WERI-Rb-1 (cell line): ENCODE data around the gene ST3GAL2.
"Not testable (repeated sequence)": the region's sequence is repeated elsewhere in the genome, so short reads cannot be mapped to it uniquely, and the experiment has no call there.

Experiments used
- DNase-seq: peaks from one replicate; pipeline ENCODE4 v3.0.0-alpha.2; 2020
- H3K27ac ChIP-seq: fragments of 250-450 bp; sonication (Bioruptor Pico); 2 replicates; pipeline ENCODE4 v1.5.1; 2020; ENCODE audit warnings: mild to moderate bottlenecking, moderate library complexity
- H3K27me3 ChIP-seq: fragments of 250-450 bp; sonication (Bioruptor Pico); 2 replicates; pipeline ENCODE4 v1.5.1; 2021; ENCODE audit warnings: mild to moderate bottlenecking, low read depth, moderate library complexity; ENCODE audit not compliant: insufficient read depth, severe bottlenecking
- H3K36me3 ChIP-seq: fragments of 250-450 bp; sonication (Bioruptor Pico); 2 replicates; pipeline ENCODE4 v1.5.1; 2020; ENCODE audit warnings: mild to moderate bottlenecking, moderate library complexity
- H3K4me3 ChIP-seq: 2 replicates; pipeline ENCODE4 v1.5.1; 2011; ENCODE audit warnings: low read depth, mild to moderate bottlenecking, control low read depth, low read length
- H3K9me3 ChIP-seq: fragments of 250-450 bp; sonication (Bioruptor Pico); 2 replicates; pipeline ENCODE4 v1.5.1; 2021; ENCODE audit warnings: mild to moderate bottlenecking, moderate library complexity; ENCODE audit not compliant: severe bottlenecking
- TF ChIP-seq, protein P1 (sequence below): IDR thresholded peaks from 2 replicates; pipeline ENCODE4 v1.5.1; 2011; ENCODE audit warnings: low read depth, mild to moderate bottlenecking, control low read depth, inconsistent platforms, low read length

Gene ST3GAL2

DNA sequence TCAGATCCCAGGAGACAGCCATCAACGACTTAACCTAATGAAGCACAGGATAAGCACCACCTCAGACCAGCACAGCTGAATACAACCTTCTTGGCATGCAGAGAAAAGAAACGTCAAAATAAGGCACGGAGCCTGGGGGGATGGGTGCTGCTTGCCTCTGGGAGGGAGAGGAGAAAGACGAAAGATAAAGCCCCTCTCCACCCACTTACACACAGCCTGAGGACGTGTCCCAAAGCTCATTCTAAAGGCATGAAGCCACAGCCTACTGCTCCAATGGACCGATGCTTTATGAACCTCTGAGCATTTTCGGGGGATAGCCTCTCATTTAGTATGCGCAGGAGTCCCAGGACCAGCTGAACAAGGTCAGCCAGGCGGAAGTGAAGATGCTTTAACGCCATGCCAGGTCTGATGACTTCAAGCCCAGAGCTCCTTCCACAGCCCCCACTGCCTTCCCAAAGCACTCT is 31.1 kb downstream of the ST3GAL2 start:
- Histone ChIP-seq H3K36me3 (peaks cover 46% of the 10 kb centered on the region), H3K4me3 (no peak overlapping the region), H3K27me3 (no peaks in the 10 kb centered on the region), H3K9me3 (no peaks in the 10 kb centered on the region), H3K27ac (no peak overlapping the region)
- TF ChIP-seq, protein P1, sequence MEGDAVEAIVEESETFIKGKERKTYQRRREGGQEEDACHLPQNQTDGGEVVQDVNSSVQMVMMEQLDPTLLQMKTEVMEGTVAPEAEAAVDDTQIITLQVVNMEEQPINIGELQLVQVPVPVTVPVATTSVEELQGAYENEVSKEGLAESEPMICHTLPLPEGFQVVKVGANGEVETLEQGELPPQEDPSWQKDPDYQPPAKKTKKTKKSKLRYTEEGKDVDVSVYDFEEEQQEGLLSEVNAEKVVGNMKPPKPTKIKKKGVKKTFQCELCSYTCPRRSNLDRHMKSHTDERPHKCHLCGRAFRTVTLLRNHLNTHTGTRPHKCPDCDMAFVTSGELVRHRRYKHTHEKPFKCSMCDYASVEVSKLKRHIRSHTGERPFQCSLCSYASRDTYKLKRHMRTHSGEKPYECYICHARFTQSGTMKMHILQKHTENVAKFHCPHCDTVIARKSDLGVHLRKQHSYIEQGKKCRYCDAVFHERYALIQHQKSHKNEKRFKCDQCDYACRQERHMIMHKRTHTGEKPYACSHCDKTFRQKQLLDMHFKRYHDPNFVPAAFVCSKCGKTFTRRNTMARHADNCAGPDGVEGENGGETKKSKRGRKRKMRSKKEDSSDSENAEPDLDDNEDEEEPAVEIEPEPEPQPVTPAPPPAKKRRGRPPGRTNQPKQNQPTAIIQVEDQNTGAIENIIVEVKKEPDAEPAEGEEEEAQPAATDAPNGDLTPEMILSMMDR, result no peak
- no peak for DNase-seq

DNA sequence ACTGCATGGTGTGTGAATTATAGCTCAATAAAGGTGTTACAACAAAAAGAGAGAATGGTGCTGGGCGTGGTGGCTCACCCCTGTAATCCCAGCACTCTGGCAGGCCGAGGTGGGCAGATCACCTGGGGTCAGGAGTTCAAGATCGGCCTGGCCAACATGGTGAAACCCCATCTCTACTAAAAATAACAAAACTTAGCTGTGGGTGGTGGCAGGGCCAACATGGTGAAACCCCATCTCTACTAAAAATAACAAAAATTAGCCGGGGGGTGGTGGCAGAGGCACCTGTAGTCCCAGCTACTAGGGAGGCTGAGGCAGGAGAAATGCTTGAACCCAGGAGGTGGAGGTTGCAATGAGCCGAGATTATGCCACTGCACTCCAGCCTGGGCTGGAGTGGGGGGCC is 32.8 kb downstream of the ST3GAL2 start:
- H3K27ac ChIP-seq, H3K4me3 ChIP-seq, H3K9me3 ChIP-seq, H3K27me3 ChIP-seq, DNase-seq: not testable (repeated sequence)
- H3K36me3 ChIP-seq, result peaks cover 37% of the 10 kb centered on the region

DNA sequence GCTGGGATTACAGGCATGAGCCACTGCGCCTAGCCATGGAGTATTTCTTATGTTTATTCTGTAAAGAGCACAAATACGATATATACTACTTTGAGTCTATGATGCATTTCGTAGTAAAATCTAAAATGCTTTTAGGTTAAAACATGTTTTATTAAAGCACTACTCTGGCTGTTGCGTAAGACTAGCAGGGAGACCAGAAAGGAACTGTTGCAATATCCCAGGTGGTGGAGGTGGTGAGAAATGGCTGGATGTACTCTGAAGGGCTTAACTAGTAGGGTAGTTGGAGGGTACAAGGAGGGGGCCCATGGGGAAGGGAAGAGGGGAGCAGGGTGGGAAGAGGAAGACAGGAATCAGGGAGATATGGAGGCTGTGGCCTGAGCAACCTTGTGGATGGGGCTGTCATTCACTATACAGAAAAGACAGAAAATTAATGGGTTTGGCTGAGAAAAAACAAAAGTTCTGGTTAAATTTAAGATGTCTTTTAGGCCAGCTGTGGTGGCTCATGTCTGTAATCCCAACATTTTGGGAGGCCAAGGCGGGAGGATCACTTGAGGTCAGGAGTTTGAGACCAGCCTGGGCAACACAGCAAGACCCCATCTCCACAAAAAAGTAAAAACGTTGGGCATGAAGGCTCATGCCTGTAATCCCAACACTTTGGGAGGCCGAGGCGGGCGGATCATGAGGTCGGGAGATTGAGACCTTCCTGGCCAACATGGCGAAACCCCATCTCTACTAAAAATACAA is 35.8 kb downstream of the ST3GAL2 start:
- H3K9me3 ChIP-seq, result no peaks in the 10 kb centered on the region
- H3K4me3 ChIP-seq, result no peak overlapping the region
- H3K27ac ChIP-seq, result no peak overlapping the region
- TF ChIP-seq, protein P1, result no peak
- H3K36me3 ChIP-seq, result peaks cover 57% of the 10 kb centered on the region
- no peak for DNase-seq
- no peaks in the 10 kb centered on the region for H3K27me3 ChIP-seq

DNA sequence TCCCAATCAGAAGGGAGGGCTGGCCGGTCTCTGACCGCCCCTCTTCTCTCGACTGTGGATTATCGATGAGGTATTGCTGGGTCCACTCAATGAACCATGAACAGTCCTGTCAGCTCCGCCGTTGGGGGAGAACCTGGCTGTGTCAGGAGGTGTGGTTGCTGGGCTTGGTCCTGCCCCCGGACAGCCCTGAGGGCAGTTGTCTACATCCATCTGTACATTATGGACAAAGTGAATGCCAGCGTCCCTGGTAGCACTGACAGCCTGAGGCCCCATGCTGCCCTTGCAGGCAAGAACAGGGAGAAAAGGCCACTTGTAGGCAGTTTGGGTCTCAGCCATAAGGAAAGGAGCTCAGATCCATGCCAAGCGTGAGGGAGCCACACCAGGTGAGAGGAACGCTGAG is 38.9 kb downstream of the ST3GAL2 start:
- H3K27ac ChIP-seq, result peak overlapping the region; percentile 92
- TF ChIP-seq, protein P1, result no peak
- H3K4me3 ChIP-seq, result no peak overlapping the region
- H3K36me3 ChIP-seq, result peaks cover 59% of the 10 kb centered on the region
- DNase-seq, result peak; percentile 86
- no peaks in the 10 kb centered on the region for H3K27me3 ChIP-seq
- H3K9me3 ChIP-seq, result no peaks in the 10 kb centered on the region

DNA sequence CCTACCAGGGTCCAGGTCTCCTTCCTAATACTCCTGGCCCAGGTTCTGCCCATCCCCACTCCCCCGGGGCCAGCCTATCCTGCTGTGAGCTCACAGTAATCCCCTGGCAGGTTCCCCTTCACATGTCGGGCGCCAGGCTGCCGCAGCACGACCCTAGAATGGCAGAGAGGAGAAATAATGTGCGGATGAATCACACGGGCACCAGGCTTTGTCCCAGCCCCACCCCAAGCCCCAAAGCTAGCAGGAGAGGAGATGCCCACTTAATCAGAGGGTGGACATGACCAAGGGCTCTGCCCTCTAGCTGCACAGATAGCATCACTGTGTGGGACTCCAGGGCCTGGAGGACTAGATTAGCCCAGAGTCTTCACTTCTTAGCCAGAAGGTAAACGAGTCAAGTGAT is 39.5 kb downstream of the ST3GAL2 start:
- peak; percentile 86 for DNase-seq
- Histone ChIP-seq H3K36me3 (peaks cover 64% of the 10 kb centered on the region), H3K4me3 (no peak overlapping the region), H3K9me3 (no peaks in the 10 kb centered on the region), H3K27me3 (no peaks in the 10 kb centered on the region), H3K27ac (peak overlapping the region; percentile 92)
- TF ChIP-seq, protein P1, result no peak

DNA sequence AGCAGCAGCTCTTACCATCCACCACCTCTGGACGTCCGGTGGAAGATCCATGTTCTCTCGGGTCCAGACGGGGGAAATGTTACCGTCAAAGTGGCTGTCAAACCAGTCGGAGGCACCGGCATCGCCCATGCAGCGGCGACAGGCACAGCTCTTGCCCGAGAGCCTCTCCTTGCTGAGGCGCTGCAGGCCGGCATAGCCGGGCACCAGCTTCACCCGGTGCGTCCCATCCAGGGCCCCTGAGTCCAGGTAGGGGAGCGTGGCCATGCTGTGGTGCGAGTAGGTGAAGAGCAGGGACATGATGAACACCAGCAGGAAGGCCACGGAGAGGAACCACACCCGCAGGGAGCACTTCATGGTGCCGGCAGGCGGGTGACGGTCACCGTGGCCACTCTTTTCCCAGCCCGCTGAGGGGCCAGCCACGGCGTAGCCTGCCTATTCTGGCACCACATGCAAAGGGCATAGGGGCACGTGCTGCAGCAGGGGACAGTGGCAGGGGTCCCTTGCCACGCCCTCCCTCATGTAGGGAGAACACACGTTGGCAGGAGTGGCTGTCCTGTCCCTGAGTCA is 40.6 kb downstream of the ST3GAL2 start:
- peaks cover 64% of the 10 kb centered on the region for H3K36me3 ChIP-seq
- TF ChIP-seq, protein P1, result no peak
- H3K4me3 ChIP-seq, result no peak overlapping the region
- no peak for DNase-seq
- H3K27ac ChIP-seq, result peak overlapping the region; percentile 92
- no peaks in the 10 kb centered on the region for H3K9me3 ChIP-seq
- no peaks in the 10 kb centered on the region for H3K27me3 ChIP-seq
